ENCODE measurements around the gene MXI1. TPM values are rescaled to one million over a fixed set of nuclear protein-coding genes. Genes with fewer than 3 reads are reported as not detected.

The MXI1 gene
- total and polyA plus RNA-seq, 3 donors from 2014 or later, result 42.1 to 69.1 (median 66.8) TPM

- WGBS, 2 donors, result 72 to 86% methylated on average over 2 of the region's 2 CpGs
- Histone ChIP-seq H3K36me3 (ENCODE audit: low read depth, missing control alignments) (no peaks in the 10 kb centered on the region), H3K27ac (no peak overlapping the region), H3K9me3 (no peaks in the 10 kb centered on the region), H3K27me3 (no peaks in the 10 kb centered on the region), H3K4me3 (no peak overlapping the region), H3K4me1 (no peaks in the 10 kb centered on the region)
- no peak for TF ChIP-seq CTCF (IDR thresholded peaks at IDR 0.05)
- no peak for TF ChIP-seq POLR2A (IDR thresholded peaks at IDR 0.05)
- intact Hi-C loops (cut with DNase I; ENCODE audit: low total_unique reads), result loop anchor here (10.0 kb wide), 1 partner anchor 231 kb away; no protein-coding TSS in a partner anchor
- DNase-seq, result no peak
These were observed 106.3 kb downstream of the MXI1 start for GRCh38 chr10:110313674-110314073.

GRCh38 chr10:110317866-110318850 is 110.8 kb downstream of the MXI1 start:
- H3K9me3 ChIP-seq, result no peaks in the 10 kb centered on the region
- no peak for DNase-seq
- H3K4me1 ChIP-seq, result no peaks in the 10 kb centered on the region
- intact Hi-C loops (cut with DNase I; ENCODE audit: low total_unique reads), result loop anchor here (10.0 kb wide), 1 partner anchor 227 kb away; no protein-coding TSS in a partner anchor
- H3K4me3 ChIP-seq, result no peak overlapping the region
- TF ChIP-seq CTCF (IDR thresholded peaks at IDR 0.05) (no peak), POLR2A (IDR thresholded peaks at IDR 0.05) (no peak)
- no peaks in the 10 kb centered on the region for H3K36me3 ChIP-seq (ENCODE audit: low read depth, missing control alignments)
- no peaks in the 10 kb centered on the region for H3K27me3 ChIP-seq
- H3K27ac ChIP-seq, result no peak overlapping the region
- WGBS, 2 donors, result 86 to 88% methylated on average over 15 of the region's 15 CpGs

- TF ChIP-seq POLR2A (IDR thresholded peaks at IDR 0.05) (no peak), CTCF (IDR thresholded peaks at IDR 0.05) (no peak)
- intact Hi-C loops (cut with DNase I; ENCODE audit: low total_unique reads), result no loop called here
- H3K4me3 ChIP-seq, result no peak overlapping the region
- H3K27ac ChIP-seq, result no peak overlapping the region
- 90% methylated on average over 6 of the region's 6 CpGs for WGBS, 2 donors
- no peaks in the 10 kb centered on the region for H3K9me3 ChIP-seq
- H3K27me3 ChIP-seq, result no peaks in the 10 kb centered on the region
- no peaks in the 10 kb centered on the region for H3K4me1 ChIP-seq
- DNase-seq, result no peak
- no peaks in the 10 kb centered on the region for H3K36me3 ChIP-seq (ENCODE audit: low read depth, missing control alignments)
These were observed 114.6 kb downstream of the MXI1 start for GRCh38 chr10:110321869-110322620.

GRCh38 chr10:110323503-110323902 is 116.1 kb downstream of the MXI1 start:
- WGBS, 2 donors, result 60 to 62% methylated on average over 2 of the region's 2 CpGs
- Histone ChIP-seq H3K9me3 (no peaks in the 10 kb centered on the region), H3K4me1 (no peaks in the 10 kb centered on the region), H3K27ac (no peak overlapping the region), H3K27me3 (no peaks in the 10 kb centered on the region), H3K4me3 (no peak overlapping the region), H3K36me3 (ENCODE audit: low read depth, missing control alignments) (no peaks in the 10 kb centered on the region)
- intact Hi-C loops (cut with DNase I; ENCODE audit: low total_unique reads), result no loop called here
- TF ChIP-seq CTCF (IDR thresholded peaks at IDR 0.05), result no peak
- TF ChIP-seq POLR2A (IDR thresholded peaks at IDR 0.05), result no peak
- no peak for DNase-seq
